HepG2 (cell line): ENCODE results near the gene CGREF1. TPM values are rescaled to one million over a fixed set of nuclear protein-coding genes. Genes with fewer than 3 reads are reported as not detected.

ENCODE experiments used
- AFF4 ChIP-seq: sonication (generic); formaldehyde crosslinking; IDR thresholded peaks from 2 replicates; pipeline ENCODE4 v1.4.0; 2020; ENCODE audit warnings: missing genetic modification reagents
- ARID3A ChIP-seq: IDR thresholded peaks from 2 replicates; pipeline ENCODE4 v1.6.1; 2012; ENCODE audit warnings: low read depth, low read length, improper control_type of control experiment
- GTF3A ChIP-seq: sonication (generic); formaldehyde crosslinking; conservative IDR thresholded peaks from 2 replicates; pipeline ENCODE4 v1.4.0; 2020; ENCODE audit warnings: mild to moderate bottlenecking, missing genetic modification reagents
- HES4 ChIP-seq: sonication (generic); formaldehyde crosslinking; IDR thresholded peaks from 2 replicates; pipeline ENCODE4 v1.9.0; 2021; ENCODE audit warnings: mild to moderate bottlenecking, missing genetic modification reagents, borderline replicate concordance
- MNT ChIP-seq: fragments of 450-650 bp; IDR thresholded peaks from 2 replicates; pipeline ENCODE4 v1.6.1; 2016
- RFXAP ChIP-seq: sonication (generic); formaldehyde crosslinking; IDR thresholded peaks from 2 replicates; pipeline ENCODE4 v1.4.0; 2020; ENCODE audit warnings: missing genetic modification reagents, borderline replicate concordance
- SMC3 ChIP-seq: IDR thresholded peaks from 2 replicates; pipeline ENCODE4 v1.6.1; 2011; ENCODE audit warnings: low read length, improper control_type of control experiment
- SNAPC4 ChIP-seq: sonication (generic); formaldehyde crosslinking; IDR thresholded peaks from 2 replicates; pipeline ENCODE4 v1.4.0; 2020; ENCODE audit warnings: mild to moderate bottlenecking, missing genetic modification reagents
- STAG1 ChIP-seq: sonication (generic); formaldehyde crosslinking; IDR thresholded peaks from 2 replicates; pipeline ENCODE4 v1.4.0; 2020; ENCODE audit warnings: missing genetic modification reagents
- ZNF3 ChIP-seq: IDR thresholded peaks from 2 replicates; pipeline ENCODE4 v1.7.0; 2017; ENCODE audit warnings: inconsistent platforms
- ZNF337 ChIP-seq: sonication (generic); formaldehyde crosslinking; IDR thresholded peaks from 2 replicates; pipeline ENCODE4 v1.5.1; 2020; ENCODE audit warnings: missing genetic modification reagents, low read depth, mild to moderate bottlenecking, borderline replicate concordance
- polyA plus RNA-seq, 8 experiments: library from polyadenylated mRNA; depleted of rRNA in 3 of 8; stranded (reverse) in 7 of 8; unstranded in 1 of 8; fragments of >200 nt; fragmentation: Illumina TruSeq in 4 of 8; extraction: Trizol in 4 of 8; gene quantifications; 2 replicates each; pipeline versions ENCODE4 v1.2.1 to v1.2.3, GENCODE V29; 2011 to 2016; ENCODE audit warnings: low read depth in 4 of 8, missing spikeins in 1 of 8, mixed read lengths in 1 of 8; ENCODE audit not compliant: insufficient read depth in 1 of 8
- total RNA-seq, 5 experiments: library from RNA; depleted of rRNA; stranded (reverse); fragments of >200 nt; fragmentation: Illumina TruSeq; extraction: Trizol; gene quantifications; 2 replicates each; pipeline ENCODE4 v1.2.3, GENCODE V29; 2016; ENCODE audit warnings: low read depth in 1 of 5
- TF ChIP-seq, protein P1 (sequence below): sonication (generic); formaldehyde crosslinking; IDR thresholded peaks from 2 replicates; pipeline ENCODE4 v1.5.0; 2020; ENCODE audit warnings: missing genetic modification reagents
- TF ChIP-seq, protein P2 (sequence below): sonication (generic); formaldehyde crosslinking; IDR thresholded peaks from 2 replicates; pipeline ENCODE4 v1.5.1; 2020; ENCODE audit warnings: mild to moderate bottlenecking, moderate library complexity, missing genetic modification reagents

CGREF1 gene
- total and polyA plus RNA-seq, 2 of the 13 experiments (the other 11 are each of a cell fraction or from before 2014, with no cell fraction given), result 13.9 to 23.4 TPM

GRCh38 chr2:27086090-27086723, 32.7 kb downstream of the CGREF1 start (continued):
- peak; percentile 71 for TF ChIP-seq MNT
- peak; percentile 91; the same call in 1 of the 2 replicates for TF ChIP-seq RFXAP (CRISPR knock-in tag)
- TF ChIP-seq SMC3, result peak; percentile 37; the same call in 1 of the 2 replicates
- TF ChIP-seq HES4 (CRISPR knock-in tag), result peak; percentile 60; the same call in 1 of the 2 replicates
- TF ChIP-seq GTF3A, result 0 out of 2 replicates have a peak, but pooled peaks have one; percentile 24
- TF ChIP-seq SNAPC4 (CRISPR knock-in tag), result 0 out of 2 replicates have a peak, but pooled peaks have one; percentile 15
- no peak for TF ChIP-seq AFF4 (CRISPR knock-in tag)
- no peak for TF ChIP-seq ZNF337 (CRISPR knock-in tag)
- TF ChIP-seq, protein P1, sequence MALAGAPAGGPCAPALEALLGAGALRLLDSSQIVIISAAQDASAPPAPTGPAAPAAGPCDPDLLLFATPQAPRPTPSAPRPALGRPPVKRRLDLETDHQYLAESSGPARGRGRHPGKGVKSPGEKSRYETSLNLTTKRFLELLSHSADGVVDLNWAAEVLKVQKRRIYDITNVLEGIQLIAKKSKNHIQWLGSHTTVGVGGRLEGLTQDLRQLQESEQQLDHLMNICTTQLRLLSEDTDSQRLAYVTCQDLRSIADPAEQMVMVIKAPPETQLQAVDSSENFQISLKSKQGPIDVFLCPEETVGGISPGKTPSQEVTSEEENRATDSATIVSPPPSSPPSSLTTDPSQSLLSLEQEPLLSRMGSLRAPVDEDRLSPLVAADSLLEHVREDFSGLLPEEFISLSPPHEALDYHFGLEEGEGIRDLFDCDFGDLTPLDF (CRISPR knock-in tag), result peak; percentile 86; the same call in 1 of the 2 replicates
- peak; percentile 74 for TF ChIP-seq STAG1 (CRISPR knock-in tag)
- no peak for TF ChIP-seq ZNF3
- 0 out of 2 replicates have a peak, but pooled peaks have one; percentile 1 for TF ChIP-seq ARID3A
- TF ChIP-seq, protein P2, sequence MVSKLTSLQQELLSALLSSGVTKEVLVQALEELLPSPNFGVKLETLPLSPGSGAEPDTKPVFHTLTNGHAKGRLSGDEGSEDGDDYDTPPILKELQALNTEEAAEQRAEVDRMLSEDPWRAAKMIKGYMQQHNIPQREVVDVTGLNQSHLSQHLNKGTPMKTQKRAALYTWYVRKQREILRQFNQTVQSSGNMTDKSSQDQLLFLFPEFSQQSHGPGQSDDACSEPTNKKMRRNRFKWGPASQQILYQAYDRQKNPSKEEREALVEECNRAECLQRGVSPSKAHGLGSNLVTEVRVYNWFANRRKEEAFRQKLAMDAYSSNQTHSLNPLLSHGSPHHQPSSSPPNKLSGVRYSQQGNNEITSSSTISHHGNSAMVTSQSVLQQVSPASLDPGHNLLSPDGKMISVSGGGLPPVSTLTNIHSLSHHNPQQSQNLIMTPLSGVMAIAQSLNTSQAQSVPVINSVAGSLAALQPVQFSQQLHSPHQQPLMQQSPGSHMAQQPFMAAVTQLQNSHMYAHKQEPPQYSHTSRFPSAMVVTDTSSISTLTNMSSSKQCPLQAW, result peak; percentile 75
